GM21717 (cell line): ENCODE measurements around the gene SPC24.
"Not testable (repeated sequence)": the region's sequence is repeated elsewhere in the genome, so short reads cannot be mapped to it uniquely, and the experiment has no call there.

Source experiments
- ATAC-seq: cut with Tn5 transposase; IDR thresholded peaks from one replicate; pipeline ENCODE4 v1.9.1; 2021; ENCODE audit warnings: mild to moderate bottlenecking, moderate library complexity; ENCODE audit not compliant: unreplicated experiment

The SPC24 gene

DNA sequence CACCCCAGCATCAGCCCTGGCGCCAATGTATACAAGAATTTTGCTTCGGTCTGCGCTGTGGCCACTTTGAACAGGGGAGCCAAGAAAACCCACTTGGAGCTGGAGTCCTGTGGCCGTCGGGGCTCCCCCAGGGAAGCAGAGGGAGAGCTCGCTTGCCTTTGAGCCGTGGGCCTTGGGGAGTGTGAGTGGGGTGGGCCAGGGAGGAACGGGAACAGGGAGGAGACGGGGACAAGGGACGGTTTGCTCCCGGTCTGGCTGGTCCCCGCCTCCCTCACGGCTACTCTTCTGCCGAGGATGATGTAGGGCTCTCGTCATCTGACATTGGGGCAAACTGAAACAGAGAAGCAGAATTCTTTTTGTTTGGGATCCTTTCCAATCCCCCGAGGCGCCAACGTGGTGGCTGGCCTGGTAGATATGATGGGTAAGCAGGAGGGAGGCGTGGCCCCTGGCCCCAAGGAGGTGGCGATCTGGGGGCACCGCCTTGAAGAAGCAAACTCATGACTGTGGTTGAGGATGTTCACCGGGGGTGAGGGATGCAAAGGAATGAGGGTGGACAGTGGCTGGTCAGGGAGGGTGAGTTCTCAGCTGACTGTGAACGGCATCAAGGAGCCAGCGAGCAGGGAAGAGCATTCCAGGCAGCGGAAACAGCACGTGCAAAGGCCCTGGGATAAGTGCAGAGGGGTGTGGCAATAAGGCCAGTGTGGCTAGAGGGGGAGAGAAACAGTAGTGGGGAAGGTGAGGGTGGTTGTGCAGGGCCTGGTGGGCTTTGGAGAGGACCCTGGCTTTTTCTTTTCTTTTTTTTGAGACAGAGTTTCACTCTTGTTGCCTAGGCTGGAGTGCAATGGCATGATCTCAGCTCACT, 10.9 kb upstream of the SPC24 start:
- no peak for ATAC-seq

DNA sequence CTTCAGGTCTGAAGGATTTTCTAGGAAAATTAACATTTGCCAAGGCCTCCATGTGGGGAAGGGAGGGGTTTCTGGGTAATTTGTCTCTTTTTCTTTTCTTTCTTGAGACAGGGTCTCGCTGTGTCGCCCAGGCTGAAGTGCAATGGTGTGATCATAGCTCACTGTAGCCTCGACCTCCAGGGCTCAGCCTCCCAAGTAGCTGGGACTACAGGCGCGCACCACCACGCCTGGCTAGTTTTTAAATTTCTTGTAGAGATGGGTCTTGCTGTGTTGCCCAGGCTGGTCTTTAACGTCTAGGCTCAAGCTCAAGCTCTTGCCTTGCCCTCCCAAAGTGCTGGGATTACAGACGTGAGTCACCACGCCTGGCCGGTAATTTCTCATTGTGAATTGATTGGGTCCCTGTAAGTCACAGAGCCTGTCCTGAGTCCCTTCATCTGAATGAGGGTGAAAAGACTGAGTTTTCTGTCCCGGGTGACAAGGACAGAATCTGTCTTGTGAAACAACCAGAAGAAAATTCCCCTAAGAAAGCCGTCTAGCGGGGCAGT, 10.0 kb upstream of the SPC24 start:
- ATAC-seq, result no peak

- ATAC-seq, result no peak
These were observed 9.4 kb upstream of the SPC24 start for GRCh38 chr19:11164879-11165406.

GRCh38 chr19:11164296-11164695, 8.7 kb upstream of the SPC24 start:
- ATAC-seq, result no peak

GRCh38 chr19:11160440-11160768, 4.8 kb upstream of the SPC24 start:
- ATAC-seq, result not testable (repeated sequence)

GRCh38 chr19:11159598-11160439, 4.2 kb upstream of the SPC24 start:
- ATAC-seq, result no peak

GRCh38 chr19:11154683-11155047, 917 bp downstream of the SPC24 start:
- no peak for ATAC-seq

DNA sequence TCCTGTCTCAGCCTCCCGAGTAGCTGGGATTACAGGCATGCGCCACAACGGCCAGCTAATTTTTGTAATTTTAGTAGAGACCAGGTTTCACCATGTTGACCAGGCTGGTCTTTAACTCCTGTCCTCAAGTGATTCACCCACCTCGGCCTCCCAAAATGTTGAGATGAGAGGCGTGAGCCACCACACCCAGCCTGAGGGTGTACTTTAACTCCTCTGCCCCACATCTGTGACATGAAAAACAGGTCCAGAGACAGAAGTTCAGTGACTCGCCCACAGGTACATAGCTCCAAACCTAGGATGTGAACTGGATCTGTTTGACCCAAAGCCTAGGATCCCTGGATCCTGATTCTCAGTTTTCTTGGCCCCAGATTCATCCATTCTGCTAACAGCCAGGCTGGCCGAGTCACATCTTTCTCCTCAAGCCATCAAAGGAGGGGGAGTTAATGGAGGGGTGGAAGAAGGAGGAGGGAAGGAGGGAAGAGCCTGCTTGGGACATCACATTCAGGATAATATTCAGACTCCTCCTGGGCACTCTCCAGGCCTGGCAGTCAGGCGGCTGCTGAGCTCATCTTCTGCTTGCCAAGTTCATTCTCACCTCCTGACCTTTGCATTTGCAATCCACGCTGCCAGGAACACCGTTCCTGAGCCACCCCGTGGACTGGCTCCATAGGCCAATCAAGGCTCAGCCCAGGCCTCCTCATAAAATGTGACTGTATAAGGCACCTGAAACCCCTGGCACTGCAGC, 3.1 kb downstream of the SPC24 start:
- ATAC-seq, result no peak

DNA sequence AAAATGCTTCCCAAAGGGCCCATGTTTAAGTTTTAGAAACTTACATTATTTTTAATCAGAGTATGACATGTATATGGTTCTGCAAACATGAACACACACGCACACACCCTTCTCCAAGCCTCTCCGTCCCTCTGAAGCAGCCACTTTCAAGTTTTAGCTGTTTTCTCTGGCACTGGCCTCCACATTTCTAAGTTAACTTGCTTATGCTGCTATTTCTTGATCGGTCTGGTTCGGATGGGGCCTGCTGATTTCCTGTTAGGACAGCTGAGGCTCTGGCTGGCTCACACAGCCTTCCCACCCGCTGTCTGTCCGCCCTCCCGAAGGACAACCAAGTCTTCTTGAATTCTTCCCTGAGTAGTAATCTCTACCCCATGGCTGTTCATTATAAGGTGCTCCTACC, 4.4 kb downstream of the SPC24 start:
- ATAC-seq, result no peak

- no peak for ATAC-seq
These were observed 7.6 kb downstream of the SPC24 start for GRCh38 chr19:11148001-11148400.

DNA sequence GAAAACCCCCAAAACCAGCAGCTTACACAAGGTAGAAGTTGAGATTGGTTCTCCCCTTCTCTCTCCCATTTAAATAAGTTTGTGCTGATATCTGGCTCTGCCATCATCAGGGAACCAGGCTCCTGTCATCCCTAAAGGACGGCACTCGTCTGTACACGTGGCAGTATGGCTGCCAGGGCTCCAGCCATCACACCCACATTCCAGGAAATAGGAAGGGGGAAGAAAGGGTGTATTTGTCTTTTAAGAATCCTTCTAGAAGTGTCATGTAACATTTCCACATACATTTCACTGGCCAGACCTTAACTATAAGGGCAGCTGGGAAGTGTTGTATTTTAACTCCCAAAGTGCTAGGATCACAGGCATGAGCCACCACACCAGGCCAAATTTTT, 10.1 kb downstream of the SPC24 start:
- ATAC-seq, result no peak

DNA sequence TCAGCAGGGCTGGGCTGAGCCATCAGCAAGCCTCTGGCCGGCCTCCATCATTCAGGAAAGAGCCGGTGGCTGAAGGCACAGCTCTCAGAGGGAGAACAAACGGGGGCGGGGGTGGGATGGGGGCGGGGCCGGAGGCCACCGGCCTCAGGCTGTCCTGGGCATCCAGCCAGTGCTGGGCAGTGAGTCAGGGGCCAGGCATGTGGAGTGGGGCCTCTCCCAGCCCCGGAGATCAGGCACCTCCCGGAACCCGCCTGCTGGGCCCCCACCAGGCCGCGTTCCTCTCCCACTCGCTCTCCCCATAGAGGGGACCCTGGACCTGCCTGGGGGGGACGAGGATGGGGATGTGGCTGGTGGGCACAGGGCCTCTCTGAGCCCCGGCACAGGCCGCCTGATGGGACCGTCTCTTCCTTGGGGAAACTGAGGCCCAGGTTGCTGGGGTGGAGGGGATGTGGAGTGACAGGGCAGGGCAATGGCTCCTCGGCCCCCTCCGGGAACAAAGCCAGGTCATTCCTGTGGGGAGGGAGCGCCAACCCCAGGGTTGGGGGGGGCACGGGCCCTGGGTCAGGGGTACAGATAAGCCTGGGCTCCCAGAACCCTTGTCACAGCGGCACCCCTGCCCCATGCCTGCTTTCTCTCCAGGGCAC, 12.9 kb downstream of the SPC24 start:
- ATAC-seq, result no peak

DNA sequence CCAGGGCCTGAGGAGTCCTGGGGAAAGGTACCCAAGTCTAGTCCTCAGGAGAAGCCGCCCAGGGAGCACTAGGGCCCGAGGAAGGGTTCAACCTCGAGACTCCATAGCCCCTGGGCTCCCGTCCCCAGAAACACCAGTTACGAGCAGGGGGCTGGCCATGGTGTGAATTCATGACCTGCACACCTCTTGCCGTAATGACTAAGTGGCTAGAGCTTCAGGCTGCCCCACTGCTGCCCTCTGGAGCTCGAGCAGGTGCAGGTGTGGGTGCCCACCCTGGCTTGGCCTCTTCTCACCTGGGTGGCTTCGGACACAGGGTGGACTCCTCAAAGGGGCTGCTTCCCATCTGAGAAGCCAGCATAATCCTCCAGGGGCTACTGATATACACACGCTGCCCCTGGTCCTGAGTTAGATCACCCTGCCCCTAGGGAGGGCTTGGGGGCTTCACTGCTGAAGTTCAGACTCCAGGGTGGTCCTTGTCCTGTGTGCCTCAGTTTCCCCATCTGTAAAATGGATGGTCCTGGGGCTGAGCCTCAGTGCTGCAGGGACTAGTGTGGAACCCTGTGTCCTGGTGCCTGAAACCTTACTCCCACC, 13.6 kb downstream of the SPC24 start:
- ATAC-seq, result no peak

GRCh38 chr19:11140896-11141295, 14.7 kb downstream of the SPC24 start:
- ATAC-seq, result no peak

DNA sequence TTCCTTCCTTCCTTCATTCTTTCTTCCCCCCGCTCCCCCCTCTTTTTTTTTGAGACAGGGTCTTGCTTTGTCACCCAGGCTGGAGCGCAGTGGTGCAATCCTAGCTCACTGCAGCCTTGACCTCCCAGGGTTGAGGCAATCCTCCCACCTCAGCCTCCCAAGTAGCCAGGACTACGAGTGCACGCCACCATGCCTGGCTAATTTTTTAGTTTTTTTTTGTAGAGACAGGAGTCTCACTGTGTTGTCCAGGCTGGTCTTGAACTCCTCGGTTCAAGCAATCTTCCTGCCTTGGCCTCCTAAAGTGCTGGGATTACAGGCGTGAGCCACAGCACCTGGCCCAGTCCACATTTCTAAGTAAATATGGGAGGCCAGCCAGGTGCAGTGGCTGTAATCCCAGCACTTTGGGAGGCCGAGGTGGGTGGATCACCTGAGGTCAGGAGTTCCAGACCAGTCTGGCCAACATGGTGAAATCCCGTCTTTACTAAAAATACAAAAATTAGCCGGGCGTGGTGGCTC, 15.5 kb downstream of the SPC24 start:
- ATAC-seq, result not testable (repeated sequence)

- no peak for ATAC-seq
These were observed 16.8 kb downstream of the SPC24 start for GRCh38 chr19:11138601-11139300.

DNA sequence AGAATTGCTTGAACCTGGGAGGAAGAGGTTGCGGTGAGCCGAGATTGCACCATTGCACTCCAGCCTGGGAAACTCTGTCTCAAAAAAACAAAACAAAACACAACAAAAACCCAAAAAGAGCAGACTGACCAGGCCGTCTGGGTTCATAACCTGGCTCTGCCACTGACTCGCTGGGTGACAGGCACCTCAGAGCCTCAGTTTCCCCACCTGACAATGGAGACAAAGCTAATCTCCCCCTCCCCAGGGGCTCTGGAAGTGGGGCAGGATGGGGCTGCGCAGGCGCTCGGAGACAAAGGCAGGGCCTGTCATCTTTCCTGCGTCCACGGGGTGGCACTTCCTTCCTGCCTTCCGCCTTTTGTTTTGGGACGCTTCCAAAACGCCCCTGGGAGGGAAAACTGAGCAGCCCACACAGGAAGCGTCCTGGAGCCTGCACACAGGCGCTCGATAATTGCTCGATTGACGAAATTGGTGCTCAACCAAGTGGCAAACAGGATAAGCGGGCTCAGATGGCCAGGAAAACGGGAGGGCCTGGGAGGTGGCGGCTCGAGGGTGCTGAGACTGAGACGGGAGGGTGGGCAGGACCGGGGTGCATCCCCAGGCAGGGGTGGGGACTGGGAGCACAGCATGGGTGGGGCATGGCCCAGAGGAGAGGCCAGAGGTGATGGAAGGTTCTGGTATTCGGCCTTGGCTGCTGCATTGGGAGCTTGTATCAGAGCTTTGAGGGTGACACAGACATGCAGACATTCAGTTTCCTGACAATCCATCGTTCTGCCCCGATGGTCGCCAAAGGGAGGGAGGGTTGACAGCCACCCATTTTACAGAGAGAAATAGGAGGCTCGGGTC, 17.8 kb downstream of the SPC24 start:
- ATAC-seq, result no peak

DNA sequence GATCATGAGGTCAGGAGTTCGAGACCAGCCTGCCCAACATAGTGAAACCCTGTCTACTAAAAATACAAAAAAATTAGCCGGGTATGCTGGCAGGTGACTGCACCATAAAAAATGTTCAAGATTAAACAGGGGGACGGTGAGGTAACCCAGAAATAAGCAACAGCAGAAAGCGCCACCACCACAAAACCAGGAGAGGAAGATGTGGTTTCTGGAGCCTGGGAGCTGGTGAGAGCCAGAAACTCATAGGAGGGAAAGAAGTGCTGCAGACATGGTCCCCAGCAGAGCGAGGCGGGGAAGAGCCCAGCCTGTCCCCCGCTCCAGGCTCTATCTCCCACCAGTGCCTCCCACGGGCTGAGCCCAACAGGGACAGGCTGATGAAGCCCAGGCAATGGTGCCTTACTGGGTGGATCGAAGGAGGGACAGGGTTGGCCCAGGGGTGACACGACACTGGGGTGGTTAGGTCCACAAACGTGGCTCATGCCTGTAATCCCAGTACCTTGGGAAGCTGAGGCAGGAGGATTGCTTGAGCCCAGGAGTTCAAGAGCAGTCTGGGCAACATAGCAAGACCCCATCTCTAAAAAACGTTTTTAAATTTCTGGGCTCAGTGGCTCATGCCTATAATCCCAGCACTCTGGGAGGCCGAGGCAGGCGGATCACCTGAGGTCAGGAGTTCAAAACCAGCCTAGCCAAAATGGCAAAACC, 19.0 kb downstream of the SPC24 start:
- ATAC-seq, result no peak
